Heart left ventricle (tissue), 16 donors: ENCODE measurements around the gene BTAF1. TPM values are rescaled to one million over a fixed set of nuclear protein-coding genes. Genes with fewer than 3 reads are reported as not detected.

Experiments
- ATAC-seq, 4 donors: fragments of 200-7000 bp; cut with Tn5 transposase; one replicate each; pipeline ENCODE4 v1.9.1; 2020 to 2022; ENCODE audit warnings: moderate library complexity in 4 of 4, mild to moderate bottlenecking in 3 of 4, moderate number of reproducible peaks in 1 of 4
- DNase-seq, 5 donors: peaks; one replicate each; pipeline ENCODE4 v3.0.0-alpha.2; 2020
- H3K27ac ChIP-seq, 12 donors: fragments of 200-600 bp; sonication (generic) in 4 of 12; one replicate each; pipeline versions ENCODE4 v1.5.0 to v1.8.0; 2016 to 2022; ENCODE audit warnings: mild to moderate bottlenecking in 2 of 12
- H3K27me3 ChIP-seq, 9 donors: fragments of 200-600 bp; sonication (generic) in 2 of 9; one replicate each; pipeline versions ENCODE4 v1.5.1 to v1.8.0; 2016 to 2022; ENCODE audit warnings: mild to moderate bottlenecking in 3 of 9
- H3K36me3 ChIP-seq, 9 donors: fragments of 200-600 bp; sonication (generic) in 2 of 9; one replicate each; pipeline versions ENCODE4 v1.5.0 to v1.8.0; 2018 to 2022; ENCODE audit warnings: mild to moderate bottlenecking in 2 of 9
- H3K4me1 ChIP-seq, 12 donors: fragments of 200-600 bp; sonication (generic) in 4 of 12; one replicate each; pipeline versions ENCODE4 v1.5.0 to v1.8.0; 2016 to 2022; ENCODE audit warnings: mild to moderate bottlenecking in 3 of 12
- H3K4me3 ChIP-seq, 12 donors: fragments of 200-600 bp; sonication (generic) in 4 of 12; one replicate each; pipeline versions ENCODE4 v1.5.0 to v1.8.0; 2017 to 2022; ENCODE audit warnings: mild to moderate bottlenecking in 9 of 12, moderate library complexity in 4 of 12
- H3K9me3 ChIP-seq, 12 donors: fragments of 200-600 bp; sonication (generic) in 4 of 12; one replicate each; pipeline versions ENCODE4 v1.5.0 to v1.8.0; 2016 to 2022; ENCODE audit warnings: mild to moderate bottlenecking in 1 of 12
- CTCF ChIP-seq, 12 donors: fragments of 200-600 bp; sonication (generic) in 4 of 12; IDR thresholded peaks; one replicate each; pipeline versions ENCODE4 v1.5.0 to v1.8.0; 2018 to 2022; ENCODE audit warnings: antibody characterized with exemption in 12 of 12, mild to moderate bottlenecking in 5 of 12
- POLR2A ChIP-seq, 2 donors: fragments of 450-650 bp; IDR thresholded peaks; one replicate each; pipeline ENCODE4 v1.6.1; 2017; ENCODE audit warnings: antibody characterized with exemption in 2 of 2, mild to moderate bottlenecking in 2 of 2, moderate library complexity in 2 of 2
- WGBS, 4 donors: extraction: QIAGEN DNeasy Blood & Tissue Kit in 2 of 4; methylation state at CpG; one replicate each; pipeline versions ENCODE4 v1.1.5 to v1.1.7; 2013 to 2018; 5-methylcytosine and 5-hydroxymethylcytosine counted together
- intact Hi-C, 10 donors: fragments of 100-400 bp; cut with DNase I; formaldehyde crosslinking; loops; one replicate each; pipeline versions ENCODE4 v1.11.1 to v1.14.2; 2022
- polyA plus RNA-seq, 2 donors: library from polyadenylated mRNA; stranded (reverse); fragments of 200-250 nt; gene quantifications; one replicate each; pipeline ENCODE4 v1.2.3, GENCODE V29; 2013
- total RNA-seq, 9 donors: library from RNA; depleted of rRNA in 2 of 9; stranded (reverse); fragments of >200 nt in 2 of 9; fragmentation: NEBNext Ultra II Directional in 3 of 9; extraction: Animal tissue kit (Norgen Biotek cat#: 25700) in 3 of 9; gene quantifications; one replicate each; pipeline versions ENCODE4 v1.1.0 to v1.2.4, GENCODE V29; 2016 to 2023
- donor health status: ischemic (EF 13 %, LVEDD 7.1; RV severe dilation, severe dysfunction).
- donor health status: healthy with polysubstance abuse.
- donor health status: DM: no; HTN: yes; CAD: no.
- donor health status: DM: no; HTN: no; CAD: no.
- donor health status: ischemic (EF 25% LVEDD 6.9; RV normal size, moderate dysfunction).
- donor health status: ischemic (EF 25% LVEDD 5.7; RV mildly dilated, moderate dysfunction).
- donor health status: healthy.
- donor health status: DM: yes; HTN: yes; CAD: no.
- donor health status: ischemic (EF 35%, LVEDD 5.7; RV mildly dilated, moderate dysfunction).
- donor health status: nonischemic (EF 11% LVEDD 7.7; RV severe dilation, severe dysfunction).
- donor health status: DM: yes; HTN: yes; CAD: no.
- donor health status: PGD.
- donor health status: ischemic (EF 29% LVEDD 5.4; RV normal size, mild dysfunction).
- donor health status: nonischemic (EF 23%, LVEDD 6.1; RV moderate dilation, normal function).

Gene BTAF1
- total and polyA plus RNA-seq, 11 donors = 5.5 to 22.3 (median 11.8) TPM

GRCh38 chr10:91976317-91977051, 52.9 kb downstream of the BTAF1 start:
- Histone ChIP-seq H3K36me3 (peaks cover 0 to 49% (median 22%) of the 10 kb centered on the region in 9 donors), H3K27me3 (no peaks in the 10 kb centered on the region), H3K9me3 (no peaks in the 10 kb centered on the region), H3K4me1 (peaks cover 0 to 15% (median 7%) of the 10 kb centered on the region in 12 donors), H3K27ac (peak overlapping the region in 1 of 12 donors; percentile 15), H3K4me3 (no peak overlapping the region)
- no peak for DNase-seq
- ATAC-seq = peak in 2 of 4 donors; percentile 34 to 41
- 38 to 53% (median 48%) methylated on average over 5 of the region's 5 CpGs for WGBS, 4 donors
- TF ChIP-seq POLR2A (IDR thresholded peaks at IDR 0.05) = no peak
- no peak for TF ChIP-seq CTCF (IDR thresholded peaks at IDR 0.05)
- intact Hi-C loops = no loop called here

GRCh38 chr10:91977491-91977890, 53.9 kb downstream of the BTAF1 start:
- intact Hi-C loops = no loop called here
- Histone ChIP-seq H3K27ac (no peak overlapping the region), H3K36me3 (peaks cover 0 to 49% (median 23%) of the 10 kb centered on the region in 9 donors), H3K9me3 (no peaks in the 10 kb centered on the region), H3K27me3 (no peaks in the 10 kb centered on the region), H3K4me3 (no peak overlapping the region), H3K4me1 (peaks cover 0 to 15% (median 7%) of the 10 kb centered on the region in 12 donors)
- 68 to 76% (median 70%) methylated on average over 2 of the region's 2 CpGs for WGBS, 4 donors
- TF ChIP-seq POLR2A (IDR thresholded peaks at IDR 0.05) = no peak
- TF ChIP-seq CTCF (IDR thresholded peaks at IDR 0.05) = no peak
- ATAC-seq (no peak), DNase-seq (no peak)

- no peak for ATAC-seq
Observed at GRCh38 chr10:91978585-91978984, 55.0 kb downstream of the BTAF1 start.

GRCh38 chr10:91980319-91980718, 56.7 kb downstream of the BTAF1 start:
- DNase-seq = no peak
- no peaks in the 10 kb centered on the region for H3K27me3 ChIP-seq
- 29 to 51% (median 40%) methylated on average over 1 of the region's 1 CpG for WGBS, 4 donors
- ATAC-seq = no peak
- no peaks in the 10 kb centered on the region for H3K9me3 ChIP-seq
- peaks cover 0 to 68% (median 47%) of the 10 kb centered on the region in 9 donors for H3K36me3 ChIP-seq
- intact Hi-C loops = no loop called here
- H3K4me1 ChIP-seq = peaks cover 0 to 22% (median 7%) of the 10 kb centered on the region in 12 donors
- no peak overlapping the region for H3K27ac ChIP-seq
- H3K4me3 ChIP-seq = no peak overlapping the region
- TF ChIP-seq POLR2A (IDR thresholded peaks at IDR 0.05) = no peak
- TF ChIP-seq CTCF (IDR thresholded peaks at IDR 0.05) = no peak

More at GRCh38 chr10:91978585-91978984, 55.0 kb downstream of the BTAF1 start:
- Histone ChIP-seq H3K4me3 (no peak overlapping the region), H3K4me1 (peaks cover 0 to 18% (median 7%) of the 10 kb centered on the region in 12 donors), H3K36me3 (peaks cover 0 to 60% (median 30%) of the 10 kb centered on the region in 9 donors), H3K27me3 (no peaks in the 10 kb centered on the region), H3K9me3 (no peaks in the 10 kb centered on the region), H3K27ac (no peak overlapping the region)
- intact Hi-C loops = no loop called here
- no peak for DNase-seq
- 95 to 98% (median 96%) methylated on average over 1 of the region's 1 CpG for WGBS, 4 donors
- TF ChIP-seq POLR2A (IDR thresholded peaks at IDR 0.05) = no peak
